Neural cell (in vitro differentiated cells): ENCODE results near the gene CDX1.

ENCODE experiments used
- CTCF ChIP-seq: fragments of 450-650 bp; IDR thresholded peaks from 2 replicates; pipeline ENCODE4 v1.5.1; 2014; ENCODE audit warnings: antibody characterized with exemption, mild to moderate bottlenecking, moderate library complexity; ENCODE audit not compliant: poor library complexity, severe bottlenecking
- EZH2 ChIP-seq: fragments of 200-600, 300-800 bp; shearing (Covaris generic), sonication (generic); IDR thresholded peaks from 2 replicates; pipeline ENCODE4 v1.6.1; 2014; ENCODE audit warnings: antibody characterized with exemption, low read length, borderline replicate concordance, mild to moderate bottlenecking; ENCODE audit not compliant: insufficient read depth, poor library complexity, severe bottlenecking
- MXI1 ChIP-seq: fragments of 450-650 bp; conservative IDR thresholded peaks from 2 replicates; pipeline ENCODE4 v1.6.1; 2014; ENCODE audit warnings: antibody characterized with exemption, mild to moderate bottlenecking; ENCODE audit not compliant: poor library complexity, severe bottlenecking
- POLR2AphosphoS5 ChIP-seq: IDR thresholded peaks from 2 replicates; pipeline ENCODE4 v1.6.1; 2012
- RAD21 ChIP-seq: fragments of 450-650 bp; conservative IDR thresholded peaks from 2 replicates; pipeline ENCODE4 v1.6.1; 2014; ENCODE audit warnings: antibody characterized with exemption, mild to moderate bottlenecking, moderate library complexity
- REST ChIP-seq: IDR thresholded peaks from 2 replicates; pipeline ENCODE4 v1.6.1; 2012; ENCODE audit warnings: borderline replicate concordance

GRCh38 chr5:150166650-150167511 lies at the start of gene CDX1:
- no peak for TF ChIP-seq CTCF
- no peak for TF ChIP-seq MXI1
- TF ChIP-seq POLR2AphosphoS5 = no peak
- no peak for TF ChIP-seq REST
- TF ChIP-seq EZH2 = no peak
- TF ChIP-seq RAD21 = no peak
